GM12878 (cell line): ENCODE data around the gene DOK4.

Experiments used
- NFIC ChIP-seq: IDR thresholded peaks from 2 replicates; pipeline ENCODE4 v1.6.1; 2012; ENCODE audit warnings: low read depth, mild to moderate bottlenecking, inconsistent platforms, low read length, moderate library complexity
- ZBTB11 ChIP-seq: fragments of 450-650 bp; formaldehyde crosslinking; IDR thresholded peaks from 2 replicates; pipeline ENCODE4 v1.5.0; 2022; ENCODE audit warnings: mild to moderate bottlenecking, missing genetic modification characterization

GRCh38 chr16:57518520-57518919 lies 32.2 kb upstream of the DOK4 start:
- TF ChIP-seq ZBTB11 (no peak), NFIC (no peak)
